HCT116 (cell line): ENCODE results near the gene ATG5. TPM values are rescaled to one million over a fixed set of nuclear protein-coding genes. Genes with fewer than 3 reads are reported as not detected.

Experiments used
- ATAC-seq: fragments of 200-7000 bp; cut with Tn5 transposase; 2 replicates; pipeline ENCODE4 v1.9.1; 2020; ENCODE audit warnings: mild to moderate bottlenecking, moderate library complexity
- BruUV-seq: library from RNA; stranded (reverse); fragments of 400-500 nt; replicated peaks from 2 replicates; lab custom pipeline; 2021; lab: Mats Ljungman, UMichigan
- CTCF ChIA-PET: fragments of 300-600 bp; sonication (Branson Sonifier 250); formaldehyde crosslinking; loops from one replicate; lab custom pipeline; 2021; ENCODE audit warnings: antibody characterized with exemption; lab: Charles Lee
- POLR2A ChIA-PET: fragments of 300-600, 350-600 bp; sonication (Branson Sonifier 250); formaldehyde crosslinking; loops from one replicate; lab custom pipeline; 2021; ENCODE audit warnings: antibody characterized with exemption; lab: Charles Lee
- RAD21 ChIA-PET, 2 experiments: fragments of 300-600 bp; sonication (Branson Sonifier 250); formaldehyde crosslinking; loops; one replicate each; lab custom pipeline; 2023; ENCODE audit warnings: low total read pairs in 2 of 2; ENCODE audit not compliant: uncharacterized antibody in 2 of 2, unreplicated experiment in 2 of 2, low non-redundant PET in 1 of 2; lab: Charles Lee
- DNase-seq: peaks from one replicate; pipeline ENCODE4 v3.0.0-alpha.2; 2010; ENCODE audit warnings: low read depth, low spot score
- H2AFZ ChIP-seq: fragments of 200-600 bp; shearing (Covaris generic), sonication (generic); 2 replicates; pipeline ENCODE4 v1.6.1; 2017; ENCODE audit warnings: low read depth, mixed run types, mixed read lengths, antibody characterized with exemption, low read length; ENCODE audit not compliant: poor library complexity, severe bottlenecking
- H3K27ac ChIP-seq: 2 replicates; pipeline ENCODE4 v1.5.1; 2012; ENCODE audit warnings: low read depth, low read length
- H3K27me3 ChIP-seq: fragments of 200-600 bp; sonication (generic); 2 replicates; pipeline ENCODE4 v1.6.1; 2016; ENCODE audit warnings: mixed run types, low read length, mixed read lengths; ENCODE audit not compliant: insufficient read depth
- H3K36me3 ChIP-seq, 2 experiments: fragments of 200-500 bp in 1 of 2; fragments of 200-600 bp in 1 of 2; sonication (Bioruptor generic) in 1 of 2; sonication (generic) in 1 of 2; 2 replicates each; pipeline versions ENCODE4 v1.5.1 to v1.6.1; 2014 to 2016; ENCODE audit warnings: low read length in 2 of 2, inconsistent platforms in 1 of 2, mixed read lengths in 1 of 2, mixed run types in 1 of 2; ENCODE audit not compliant: insufficient read depth in 2 of 2, control insufficient read depth in 1 of 2
- H3K4me1 ChIP-seq, 2 experiments: fragments of 200-600 bp in 1 of 2; sonication (generic) in 1 of 2; 2 replicates each; pipeline versions ENCODE4 v1.5.1 to v1.6.1; 2012 to 2017; ENCODE audit warnings: low read length in 2 of 2, inconsistent platforms in 1 of 2, mild to moderate bottlenecking in 1 of 2, mixed read lengths in 1 of 2, mixed run types in 1 of 2, moderate library complexity in 1 of 2; ENCODE audit not compliant: insufficient read depth in 2 of 2, control insufficient read depth in 1 of 2
- H3K4me2 ChIP-seq: fragments of 200-600 bp; sonication (generic); 2 replicates; pipeline ENCODE4 v1.6.1; 2017; ENCODE audit warnings: mixed run types, low read length, mixed read lengths
- H3K4me3 ChIP-seq, 2 experiments: fragments of 200-600 bp in 1 of 2; sonication (generic) in 1 of 2; replicated peaks in 1 of 2; 2 replicates each; pipeline ENCODE4 v1.5.1; 2011 to 2016; ENCODE audit warnings: low read length in 2 of 2, control low read depth in 1 of 2, low read depth in 1 of 2, mild to moderate bottlenecking in 1 of 2, mixed read lengths in 1 of 2, mixed run types in 1 of 2
- H3K79me2 ChIP-seq: fragments of 200-600 bp; sonication (generic); 2 replicates; pipeline ENCODE4 v1.6.1; 2017; ENCODE audit warnings: mild to moderate bottlenecking, mixed run types, low read length, moderate library complexity, mixed read lengths; ENCODE audit not compliant: insufficient read depth
- H3K9ac ChIP-seq: fragments of 200-600 bp; sonication (generic); 2 replicates; pipeline ENCODE4 v1.6.1; 2016; ENCODE audit warnings: low read length, mixed read lengths
- H3K9me2 ChIP-seq: fragments of 200-600 bp; sonication (generic), shearing (Covaris generic); 2 replicates; pipeline ENCODE4 v1.6.1; 2017; ENCODE audit warnings: mixed run types, mild to moderate bottlenecking, moderate library complexity; ENCODE audit not compliant: insufficient read depth
- H3K9me3 ChIP-seq, 2 experiments: fragments of 200-500 bp in 1 of 2; fragments of 200-600 bp in 1 of 2; sonication (Bioruptor generic) in 1 of 2; sonication (generic) in 1 of 2; 2 replicates each; pipeline ENCODE4 v1.6.1; 2014 to 2017; ENCODE audit warnings: low read length in 2 of 2, mixed read lengths in 2 of 2, inconsistent platforms in 1 of 2, low read depth in 1 of 2, mild to moderate bottlenecking in 1 of 2, mixed run types in 1 of 2, moderate library complexity in 1 of 2; ENCODE audit not compliant: control insufficient read depth in 1 of 2, insufficient read depth in 1 of 2
- H4K20me1 ChIP-seq: fragments of 200-600 bp; sonication (generic), shearing (Covaris generic); 2 replicates; pipeline ENCODE4 v1.6.1; 2017; ENCODE audit warnings: mixed run types, mild to moderate bottlenecking, moderate library complexity; ENCODE audit not compliant: insufficient read depth
- ATF3 ChIP-seq: IDR thresholded peaks from 2 replicates; pipeline ENCODE4 v1.6.1; 2012
- CBX3 ChIP-seq: IDR thresholded peaks from 2 replicates; pipeline ENCODE4 v1.6.1; 2012; ENCODE audit warnings: low read depth
- CEBPB ChIP-seq: IDR thresholded peaks from 2 replicates; pipeline ENCODE4 v1.6.1; 2012; ENCODE audit warnings: low read depth
- CTCF ChIP-seq, 3 experiments: fragments of 200-600 bp in 1 of 3; sonication (generic) in 1 of 3; IDR thresholded peaks in 2 of 3; conservative IDR thresholded peaks in 1 of 3; 2 replicates each; pipeline ENCODE4 v1.5.1; 2012 to 2017; ENCODE audit warnings: low read depth in 2 of 3, low read length in 2 of 3, antibody characterized with exemption in 1 of 3, borderline replicate concordance in 1 of 3, control low read depth in 1 of 3, mild to moderate bottlenecking in 1 of 3, mixed read lengths in 1 of 3, mixed run types in 1 of 3, moderate library complexity in 1 of 3; ENCODE audit not compliant: insufficient read depth in 1 of 3
- EZH2phosphoT487 ChIP-seq: fragments of 200-600 bp; IDR thresholded peaks from 2 replicates; pipeline ENCODE4 v1.6.1; 2018; ENCODE audit warnings: antibody characterized with exemption, borderline replicate concordance
- FOSL1 ChIP-seq: IDR thresholded peaks from 2 replicates; pipeline ENCODE4 v1.6.1; 2012; ENCODE audit warnings: low read depth
- POLR2A ChIP-seq: IDR thresholded peaks from 2 replicates; pipeline ENCODE4 v1.7.0; 2011; ENCODE audit warnings: borderline replicate concordance; ENCODE audit not compliant: insufficient read depth, insufficient read length; ENCODE audit errors: extremely low read depth
- POLR2AphosphoS5 ChIP-seq: IDR thresholded peaks from 2 replicates; pipeline ENCODE4 v1.6.1; 2011; ENCODE audit warnings: mild to moderate bottlenecking, low read depth, low read length, moderate library complexity
- ZFX ChIP-seq: fragments of 450-650 bp; IDR thresholded peaks from 2 replicates; pipeline ENCODE4 v1.6.1; 2017
- ZNF274 ChIP-seq: fragments of 200-500 bp; sonication (Bioruptor generic); IDR thresholded peaks from 2 replicates; pipeline ENCODE4 v1.6.1; 2014; ENCODE audit warnings: mild to moderate bottlenecking, low read depth, low read length, inconsistent platforms
- intact Hi-C: fragments of 100-400 bp; cut with micrococcal nuclease; formaldehyde crosslinking; loops from 2 replicates; pipeline ENCODE4 v1.10.0; 2022
- total RNA-seq: library from RNA; stranded (reverse); gene quantifications from one replicate; pipeline ENCODE4 v1.2.1, GENCODE V29; 2021; ENCODE audit not compliant: unreplicated experiment

Gene ATG5
- total RNA-seq, 1 experiment from 2014 or later, result 39.6 TPM

- Histone ChIP-seq H3K9me3 (no peaks in the 10 kb centered on the region), H3K79me2 (no peaks in the 10 kb centered on the region), H3K4me2 (no peak overlapping the region), H4K20me1 (no peaks in the 10 kb centered on the region), H3K27me3 (no peaks in the 10 kb centered on the region), H3K4me1 (peaks cover 0 to 22% of the 10 kb centered on the region in 2 experiments; a peak in 2 of 4 replicates), H3K9ac (no peak overlapping the region), H3K9me2 (no peaks in the 10 kb centered on the region), H3K4me3 (no peak overlapping the region), H3K27ac (no peak overlapping the region), H2AFZ (no peak overlapping the region), H3K36me3 (no peaks in the 10 kb centered on the region)
- POLR2A ChIA-PET, result no interaction called here
- RAD21 ChIA-PET, result no interaction called here
- no peak for TF ChIP-seq FOSL1
- no peak for TF ChIP-seq ATF3
- no peak for TF ChIP-seq EZH2phosphoT487
- TF ChIP-seq CTCF (IDR thresholded peaks at IDR 0.05 in 2 of 3, conservative IDR thresholded peaks at IDR 0.05 in 1 of 3; ENCODE audit: borderline replicate concordance in 1 of 3, insufficient read depth in 1 of 3, low read depth in 2 of 3, low read length in 2 of 3), result no peak
- no peak for TF ChIP-seq ZFX
- TF ChIP-seq ZNF274, result no peak
- no peak for TF ChIP-seq CBX3
- TF ChIP-seq POLR2A, result no peak
- TF ChIP-seq CEBPB, result no peak
- TF ChIP-seq POLR2AphosphoS5, result no peak
- DNase-seq (no peak), ATAC-seq (no peak)
- intact Hi-C loops, result no loop called here
- BruUV-seq, result no TSS peak
- CTCF ChIA-PET, result no interaction called here
Measured at GRCh38 chr6:106161893-106162292, 163.7 kb downstream of the ATG5 start.
